Upper lobe of left lung (tissue), 6 donors: Measurements from ENCODE around the gene SNX20. TPM values are rescaled to one million over a fixed set of nuclear protein-coding genes. Genes with fewer than 3 reads are reported as not detected.

Experiments used
- ATAC-seq, 2 donors: fragments of 200-7000 bp; cut with Tn5 transposase; one replicate each; pipeline ENCODE4 v1.9.1; 2022; ENCODE audit warnings: mild to moderate bottlenecking in 2 of 2, moderate library complexity in 2 of 2; ENCODE audit not compliant: low FRiP score in 2 of 2
- DNase-seq, 2 donors: peaks; one replicate each; pipeline ENCODE4 v3.0.0-alpha.2; 2019 to 2020
- H3K27ac ChIP-seq, 4 donors: fragments of 200-600 bp; sonication (generic); one replicate each; pipeline ENCODE4 v1.5.1; 2016 to 2019
- H3K27me3 ChIP-seq, 4 donors: fragments of 200-600 bp; sonication (generic); one replicate each; pipeline ENCODE4 v1.5.1; 2017 to 2019
- H3K36me3 ChIP-seq, 4 donors: fragments of 200-600 bp; sonication (generic); one replicate each; pipeline ENCODE4 v1.5.1; 2016 to 2019
- H3K4me1 ChIP-seq, 4 donors: fragments of 200-600 bp; sonication (generic); one replicate each; pipeline ENCODE4 v1.5.1; 2018 to 2019
- H3K4me3 ChIP-seq, 4 donors: fragments of 200-600 bp; sonication (generic); one replicate each; pipeline ENCODE4 v1.5.1; 2017 to 2019; ENCODE audit warnings: mild to moderate bottlenecking in 2 of 4, moderate library complexity in 1 of 4
- H3K9me3 ChIP-seq, 4 donors: fragments of 200-600 bp; sonication (generic); one replicate each; pipeline ENCODE4 v1.5.1; 2018 to 2019
- EP300 ChIP-seq, 4 donors: sonication (generic); formaldehyde crosslinking; IDR thresholded peaks; one replicate each; pipeline ENCODE4 v1.5.1; 2017; ENCODE audit warnings: antibody characterized with exemption in 4 of 4, control low read depth in 2 of 4
- POLR2A ChIP-seq, 4 donors: fragments of 450-650 bp; IDR thresholded peaks; one replicate each; pipeline ENCODE4 v1.5.1; 2016 to 2017; ENCODE audit warnings: antibody characterized with exemption in 4 of 4, mild to moderate bottlenecking in 2 of 4
- POLR2AphosphoS5 ChIP-seq, 2 donors: sonication (generic); formaldehyde crosslinking; IDR thresholded peaks; one replicate each; pipeline ENCODE4 v1.5.1; 2017; ENCODE audit warnings: antibody characterized with exemption in 2 of 2
- WGBS, 2 donors: methylation state at CpG; one replicate each; pipeline ENCODE4 v1.1.5; 2017 to 2018; 5-methylcytosine and 5-hydroxymethylcytosine counted together
- total RNA-seq, 6 donors: library from RNA; depleted of rRNA in 4 of 6; stranded (reverse); fragments of >200 nt in 4 of 6; gene quantifications; one replicate each; pipeline versions ENCODE4 v1.1.0 to v1.2.1, GENCODE V29; 2016 to 2021
- TF ChIP-seq, protein P1 (sequence below), 6 experiments: fragments of 450-650 bp in 4 of 6; fragments of 200-600 bp in 2 of 6; sonication (generic) in 2 of 6; IDR thresholded peaks; one replicate each; pipeline ENCODE4 v1.5.1; 2016 to 2019; ENCODE audit warnings: antibody characterized with exemption in 6 of 6
- donor health status: DM: no; HTN: no; CAD: no; lungs with moderate emphysema.
- donor health status: DM: no; HTN: yes; CAD: no; lungs with severe emphysema.

Gene SNX20
- total RNA-seq, 6 donors from 2014 or later: 3.2 to 16.9 (median 13.2) TPM

DNA sequence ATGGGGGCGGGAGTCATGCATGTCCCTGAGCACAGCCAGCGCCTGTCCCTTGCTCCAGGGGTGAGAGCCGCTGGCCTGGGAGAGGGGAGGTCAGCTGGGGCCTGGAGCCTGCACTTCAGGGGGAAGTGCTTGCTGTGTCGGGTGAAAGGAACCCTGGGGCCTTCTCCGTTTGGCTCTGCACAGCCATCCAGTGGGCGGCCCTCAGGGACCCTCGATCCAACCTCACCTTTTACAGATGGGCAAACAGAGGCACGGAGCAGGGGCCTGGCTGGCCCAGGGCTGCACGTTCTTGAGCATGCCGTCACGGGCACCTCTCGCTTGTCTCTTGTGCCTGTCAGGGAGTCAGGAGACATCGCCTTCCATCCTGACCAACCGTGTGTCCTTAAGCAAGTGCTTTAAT lies 1.8 kb downstream of the SNX20 start:
- TF ChIP-seq, protein P1, sequence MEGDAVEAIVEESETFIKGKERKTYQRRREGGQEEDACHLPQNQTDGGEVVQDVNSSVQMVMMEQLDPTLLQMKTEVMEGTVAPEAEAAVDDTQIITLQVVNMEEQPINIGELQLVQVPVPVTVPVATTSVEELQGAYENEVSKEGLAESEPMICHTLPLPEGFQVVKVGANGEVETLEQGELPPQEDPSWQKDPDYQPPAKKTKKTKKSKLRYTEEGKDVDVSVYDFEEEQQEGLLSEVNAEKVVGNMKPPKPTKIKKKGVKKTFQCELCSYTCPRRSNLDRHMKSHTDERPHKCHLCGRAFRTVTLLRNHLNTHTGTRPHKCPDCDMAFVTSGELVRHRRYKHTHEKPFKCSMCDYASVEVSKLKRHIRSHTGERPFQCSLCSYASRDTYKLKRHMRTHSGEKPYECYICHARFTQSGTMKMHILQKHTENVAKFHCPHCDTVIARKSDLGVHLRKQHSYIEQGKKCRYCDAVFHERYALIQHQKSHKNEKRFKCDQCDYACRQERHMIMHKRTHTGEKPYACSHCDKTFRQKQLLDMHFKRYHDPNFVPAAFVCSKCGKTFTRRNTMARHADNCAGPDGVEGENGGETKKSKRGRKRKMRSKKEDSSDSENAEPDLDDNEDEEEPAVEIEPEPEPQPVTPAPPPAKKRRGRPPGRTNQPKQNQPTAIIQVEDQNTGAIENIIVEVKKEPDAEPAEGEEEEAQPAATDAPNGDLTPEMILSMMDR (IDR thresholded peaks at IDR 0.05): no peak
- TF ChIP-seq POLR2A (IDR thresholded peaks at IDR 0.05): no peak
- TF ChIP-seq EP300 (IDR thresholded peaks at IDR 0.05): no peak
- TF ChIP-seq POLR2AphosphoS5 (IDR thresholded peaks at IDR 0.05): no peak
- Histone ChIP-seq H3K4me3 (peak overlapping the region in 1 of 4 donors; percentile 49), H3K9me3 (no peaks in the 10 kb centered on the region), H3K4me1 (peaks cover under 1 to 39% (median 9%) of the 10 kb centered on the region in 4 donors), H3K27me3 (no peaks in the 10 kb centered on the region), H3K36me3 (peaks cover 0 to 4% (median 1%) of the 10 kb centered on the region in 4 donors), H3K27ac (peak overlapping the region in 1 of 4 donors; percentile 31)
- ATAC-seq (no peak), DNase-seq (peak in 1 of 2 donors; percentile 45)
- 88 to 90% methylated on average over 11 to 14 of the region's 14 CpGs for WGBS, 2 donors

DNA sequence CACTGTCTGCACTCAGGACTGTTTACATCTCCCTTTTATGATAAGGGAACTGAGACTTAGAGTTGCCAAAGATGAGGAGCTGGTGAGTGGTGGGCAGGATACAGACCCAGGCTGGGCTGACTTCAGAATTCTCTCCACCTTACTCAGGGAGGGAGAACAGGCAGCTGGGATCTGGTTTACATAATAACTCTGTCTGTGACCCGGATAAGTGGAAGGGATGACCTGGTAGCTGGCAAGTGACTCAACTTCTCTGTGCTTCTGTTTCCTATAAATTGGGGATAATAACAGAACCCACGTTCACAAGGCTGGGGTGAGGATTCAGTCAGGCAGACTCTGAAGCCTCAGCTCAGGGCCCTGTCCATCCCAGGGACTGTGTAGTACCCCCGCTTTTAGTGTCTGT lies 2.6 kb downstream of the SNX20 start:
- TF ChIP-seq, protein P1 (IDR thresholded peaks at IDR 0.05): no peak
- TF ChIP-seq POLR2A (IDR thresholded peaks at IDR 0.05): no peak
- TF ChIP-seq POLR2AphosphoS5 (IDR thresholded peaks at IDR 0.05): no peak
- no peak for TF ChIP-seq EP300 (IDR thresholded peaks at IDR 0.05)
- Histone ChIP-seq H3K36me3 (peaks cover 0 to 9% (median 6%) of the 10 kb centered on the region in 4 donors), H3K4me3 (no peak overlapping the region), H3K4me1 (peaks cover 0 to 32% (median 5%) of the 10 kb centered on the region in 4 donors), H3K9me3 (peaks cover 0 to 5% (median under 1%) of the 10 kb centered on the region in 4 donors), H3K27ac (no peak overlapping the region), H3K27me3 (no peaks in the 10 kb centered on the region)
- ATAC-seq (no peak), DNase-seq (no peak)
- WGBS, 2 donors: 52 to 68% methylated on average over 3 of the region's 3 CpGs

DNA sequence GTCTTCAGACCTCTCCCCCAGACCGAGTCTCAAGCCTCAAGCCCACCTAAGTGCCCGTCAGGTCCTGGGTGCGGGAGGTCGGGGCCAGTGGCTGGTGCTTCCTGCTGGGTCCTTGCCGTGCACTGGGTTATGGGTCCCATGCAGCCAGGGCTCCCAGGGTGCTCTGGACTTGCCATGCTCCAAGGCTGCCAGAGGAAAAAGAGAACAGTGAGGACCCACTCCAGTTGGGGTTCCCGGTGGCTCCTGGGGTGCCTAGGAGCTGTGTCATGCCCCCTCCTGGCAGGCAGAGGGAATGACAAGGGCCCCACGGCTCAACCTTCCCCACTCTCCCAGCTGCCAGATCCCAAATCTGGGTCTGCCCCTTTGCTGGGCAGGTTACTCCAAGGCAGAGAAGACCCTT lies 3.8 kb downstream of the SNX20 start:
- TF ChIP-seq POLR2A (IDR thresholded peaks at IDR 0.05): no peak
- TF ChIP-seq POLR2AphosphoS5 (IDR thresholded peaks at IDR 0.05): no peak
- no peak for TF ChIP-seq EP300 (IDR thresholded peaks at IDR 0.05)
- TF ChIP-seq, protein P1 (IDR thresholded peaks at IDR 0.05): peak in 3 of 6 experiments; percentile 21 to 43 (median 30)
- peaks cover 0 to 16% (median 9%) of the 10 kb centered on the region in 4 donors for H3K9me3 ChIP-seq
- WGBS, 2 donors: 79 to 94% methylated on average over 5 to 7 of the region's 7 CpGs
- H3K4me1 ChIP-seq: peaks cover 0 to 31% (median 5%) of the 10 kb centered on the region in 4 donors
- H3K27me3 ChIP-seq: no peaks in the 10 kb centered on the region
- H3K27ac ChIP-seq: peak overlapping the region in 1 of 4 donors; percentile 77
- no peak overlapping the region for H3K4me3 ChIP-seq
- H3K36me3 ChIP-seq: peaks cover 0 to 16% (median 13%) of the 10 kb centered on the region in 4 donors
- ATAC-seq (no peak), DNase-seq (peak in 1 of 2 donors; percentile 29)

DNA sequence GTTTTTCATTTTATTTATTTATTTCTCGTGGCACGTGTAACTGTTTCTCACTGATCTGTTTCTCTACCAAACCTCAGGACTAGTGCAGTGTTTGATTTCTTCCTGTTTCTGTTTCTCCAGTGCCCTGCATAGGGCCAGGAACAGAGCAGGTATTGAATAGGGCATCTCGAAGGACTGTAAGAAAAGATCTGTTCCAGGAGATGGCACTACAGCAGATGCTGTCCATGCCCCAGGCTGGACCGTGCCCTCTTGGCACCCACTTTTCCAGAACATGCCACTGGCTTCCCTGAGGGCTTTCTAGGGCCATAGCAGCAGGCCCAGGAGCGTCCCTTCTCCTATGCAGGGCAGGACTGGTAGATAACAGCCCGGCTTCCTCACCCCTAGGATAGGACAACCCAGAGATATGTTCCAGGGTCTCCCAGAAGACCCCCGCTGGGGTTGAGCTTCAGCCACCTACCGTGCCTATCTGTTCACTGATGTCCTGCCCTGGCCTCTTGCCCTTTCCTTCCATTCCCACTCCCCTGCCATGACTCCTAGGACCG lies 4.4 kb downstream of the SNX20 start:
- no peak for ATAC-seq
- WGBS, 2 donors: 79% methylated on average over 9 of the region's 9 CpGs

More for the DNA sequence above, 4.4 kb downstream of the SNX20 start:
- H3K27ac ChIP-seq: peak overlapping the region in 1 of 4 donors; percentile 77
- peaks cover 0 to 16% (median 13%) of the 10 kb centered on the region in 4 donors for H3K36me3 ChIP-seq
- H3K4me3 ChIP-seq: no peak overlapping the region
- no peaks in the 10 kb centered on the region for H3K27me3 ChIP-seq
- peaks cover 5 to 22% (median 14%) of the 10 kb centered on the region in 4 donors for H3K9me3 ChIP-seq
- no peak for DNase-seq
- peaks cover 0 to 31% (median 5%) of the 10 kb centered on the region in 4 donors for H3K4me1 ChIP-seq
- TF ChIP-seq POLR2AphosphoS5 (IDR thresholded peaks at IDR 0.05) (no peak), EP300 (IDR thresholded peaks at IDR 0.05) (no peak)
- TF ChIP-seq, protein P1 (IDR thresholded peaks at IDR 0.05): no peak
